PC-9 (cell line): Measurements from ENCODE around the gene IMMP2L. TPM values are rescaled to one million over a fixed set of nuclear protein-coding genes. Genes with fewer than 3 reads are reported as not detected.

Source experiments
- BruUV-seq: library from RNA; stranded (reverse); fragments of 400-500 nt; replicated peaks from 2 replicates; lab custom pipeline; 2021; lab: Mats Ljungman, UMichigan
- CTCF ChIA-PET: fragments of 300-600 bp; sonication (Branson Sonifier 250); formaldehyde crosslinking; loops from one replicate; lab custom pipeline; 2022; ENCODE audit warnings: antibody characterized with exemption; lab: Charles Lee
- POLR2A ChIA-PET: fragments of 300-600 bp; sonication (Branson Sonifier 250); formaldehyde crosslinking; loops from one replicate; lab custom pipeline; 2022; ENCODE audit warnings: antibody characterized with exemption; ENCODE audit not compliant: unreplicated experiment; lab: Charles Lee
- DNase-seq, 2 experiments: peaks; one replicate each; pipeline versions ENCODE4 v3.0.0 to v3.0.0-alpha.2; 2015 to 2022; ENCODE audit warnings: mixed read lengths in 1 of 2
- H2AFZ ChIP-seq: fragments of 200-600 bp; sonication (generic); 2 replicates; pipeline ENCODE4 v1.8.1; 2017; ENCODE audit warnings: antibody characterized with exemption
- H3F3A ChIP-seq: fragments of 200-600 bp; sonication (generic); 2 replicates; pipeline ENCODE4 v1.8.1; 2017; ENCODE audit warnings: antibody characterized with exemption, mild to moderate bottlenecking, low read depth; ENCODE audit not compliant: insufficient read depth
- H3K27ac ChIP-seq: fragments of 200-600 bp; sonication (generic); 2 replicates; pipeline ENCODE4 v1.6.1; 2016; ENCODE audit warnings: mixed run types
- H3K27me3 ChIP-seq: fragments of 200-600 bp; sonication (generic); 2 replicates; pipeline ENCODE4 v1.6.1; 2016; ENCODE audit warnings: low read depth, mixed run types; ENCODE audit not compliant: insufficient read depth
- H3K36me3 ChIP-seq: fragments of 200-600 bp; sonication (generic); 2 replicates; pipeline ENCODE4 v1.6.1; 2016; ENCODE audit warnings: low read depth, mixed run types
- H3K4me1 ChIP-seq: fragments of 200-600 bp; sonication (generic); replicated peaks from 2 replicates; pipeline ENCODE4 v1.6.1; 2016; ENCODE audit warnings: mixed run types; ENCODE audit not compliant: insufficient read depth
- H3K4me2 ChIP-seq: fragments of 200-600 bp; sonication (generic); 2 replicates; pipeline ENCODE4 v1.6.1; 2017; ENCODE audit warnings: mixed run types
- H3K4me3 ChIP-seq: fragments of 200-600 bp; sonication (generic); 2 replicates; pipeline ENCODE4 v1.6.1; 2016; ENCODE audit warnings: mixed run types
- H3K79me2 ChIP-seq: fragments of 200-600 bp; sonication (generic); 2 replicates; pipeline ENCODE4 v1.6.1; 2017; ENCODE audit warnings: low read depth, mixed run types
- H3K9me2 ChIP-seq: fragments of 200-600 bp; sonication (generic); 2 replicates; pipeline ENCODE4 v1.8.1; 2017; ENCODE audit warnings: mild to moderate bottlenecking; ENCODE audit not compliant: insufficient read depth
- H3K9me3 ChIP-seq: fragments of 200-600 bp; sonication (generic); 2 replicates; pipeline ENCODE4 v1.8.1; 2016; ENCODE audit warnings: low read depth; ENCODE audit not compliant: insufficient read depth
- H4K20me1 ChIP-seq: fragments of 200-600 bp; sonication (generic); 2 replicates; pipeline ENCODE4 v1.8.1; 2017; ENCODE audit not compliant: insufficient read depth
- CTCF ChIP-seq: fragments of 200-600 bp; sonication (generic); conservative IDR thresholded peaks from 2 replicates; pipeline ENCODE4 v1.6.1; 2017; ENCODE audit warnings: mixed run types, antibody characterized with exemption, mild to moderate bottlenecking, moderate library complexity
- EZH2 ChIP-seq: fragments of 200-600 bp; sonication (generic); IDR thresholded peaks from 2 replicates; pipeline ENCODE4 v1.8.0; 2017; ENCODE audit warnings: antibody characterized with exemption, low read depth
- intact Hi-C: fragments of 100-400 bp; cut with micrococcal nuclease; formaldehyde crosslinking; loops from one replicate; pipeline ENCODE4 v1.10.0; 2022; ENCODE audit not compliant: unreplicated experiment
- total RNA-seq: library from RNA; stranded (reverse); gene quantifications from 2 replicates; pipeline ENCODE4 v1.2.3, GENCODE V29; 2021

The IMMP2L gene
- total RNA-seq, 1 experiment from 2014 or later, result 40.5 TPM

- Histone ChIP-seq H3K36me3 (no peaks in the 10 kb centered on the region), H3K27ac (no peak overlapping the region), H3K27me3 (no peaks in the 10 kb centered on the region), H4K20me1 (no peaks in the 10 kb centered on the region), H3K4me1 (no peaks in the 10 kb centered on the region), H3K9me2 (no peaks in the 10 kb centered on the region), H3K9me3 (no peaks in the 10 kb centered on the region), H2AFZ (no peak overlapping the region), H3K4me2 (no peak overlapping the region), H3K4me3 (no peak overlapping the region), H3F3A (no peaks in the 10 kb centered on the region), H3K79me2 (no peaks in the 10 kb centered on the region)
- intact Hi-C loops, result no loop called here
- POLR2A ChIA-PET, result no interaction called here
- DNase-seq, result no peak
- BruUV-seq, result no TSS peak
- CTCF ChIA-PET, result no interaction called here
- TF ChIP-seq CTCF (no peak), EZH2 (no peak)
These were observed 664.8 kb downstream of the IMMP2L start for GRCh38 chr7:110897538-110897937.

- Histone ChIP-seq H3K4me2 (no peak overlapping the region), H3K27me3 (no peaks in the 10 kb centered on the region), H3K4me1 (no peaks in the 10 kb centered on the region), H3K9me3 (no peaks in the 10 kb centered on the region), H4K20me1 (no peaks in the 10 kb centered on the region), H3K9me2 (no peaks in the 10 kb centered on the region), H3F3A (no peaks in the 10 kb centered on the region), H2AFZ (no peak overlapping the region), H3K36me3 (no peaks in the 10 kb centered on the region), H3K79me2 (no peaks in the 10 kb centered on the region), H3K27ac (no peak overlapping the region), H3K4me3 (no peak overlapping the region)
- BruUV-seq, result no TSS peak
- TF ChIP-seq CTCF (no peak), EZH2 (no peak)
- POLR2A ChIA-PET, result no interaction called here
- intact Hi-C loops, result no loop called here
- DNase-seq, result no peak
- CTCF ChIA-PET, result no interaction called here
These were observed 668.2 kb downstream of the IMMP2L start for GRCh38 chr7:110894111-110894510.

- Histone ChIP-seq H3K4me2 (no peak overlapping the region), H3F3A (no peaks in the 10 kb centered on the region), H3K9me2 (no peaks in the 10 kb centered on the region), H3K79me2 (no peaks in the 10 kb centered on the region), H3K27ac (no peak overlapping the region), H3K4me3 (no peak overlapping the region), H3K9me3 (no peaks in the 10 kb centered on the region), H2AFZ (no peak overlapping the region), H3K27me3 (no peaks in the 10 kb centered on the region), H4K20me1 (no peaks in the 10 kb centered on the region), H3K4me1 (no peaks in the 10 kb centered on the region), H3K36me3 (no peaks in the 10 kb centered on the region)
- ChIA-PET POLR2A (no interaction called here), CTCF (no interaction called here)
- no TSS peak for BruUV-seq
- no peak for TF ChIP-seq CTCF
- TF ChIP-seq EZH2, result no peak
- intact Hi-C loops, result no loop called here
- no peak for DNase-seq
These were observed 671.1 kb downstream of the IMMP2L start for GRCh38 chr7:110891197-110891596.
